ENCODE measurements around the gene PHF21B.
"Not testable (repeated sequence)": the region's sequence is repeated elsewhere in the genome, so short reads cannot be mapped to it uniquely, and the experiment has no call there.

Gene PHF21B

DNA sequence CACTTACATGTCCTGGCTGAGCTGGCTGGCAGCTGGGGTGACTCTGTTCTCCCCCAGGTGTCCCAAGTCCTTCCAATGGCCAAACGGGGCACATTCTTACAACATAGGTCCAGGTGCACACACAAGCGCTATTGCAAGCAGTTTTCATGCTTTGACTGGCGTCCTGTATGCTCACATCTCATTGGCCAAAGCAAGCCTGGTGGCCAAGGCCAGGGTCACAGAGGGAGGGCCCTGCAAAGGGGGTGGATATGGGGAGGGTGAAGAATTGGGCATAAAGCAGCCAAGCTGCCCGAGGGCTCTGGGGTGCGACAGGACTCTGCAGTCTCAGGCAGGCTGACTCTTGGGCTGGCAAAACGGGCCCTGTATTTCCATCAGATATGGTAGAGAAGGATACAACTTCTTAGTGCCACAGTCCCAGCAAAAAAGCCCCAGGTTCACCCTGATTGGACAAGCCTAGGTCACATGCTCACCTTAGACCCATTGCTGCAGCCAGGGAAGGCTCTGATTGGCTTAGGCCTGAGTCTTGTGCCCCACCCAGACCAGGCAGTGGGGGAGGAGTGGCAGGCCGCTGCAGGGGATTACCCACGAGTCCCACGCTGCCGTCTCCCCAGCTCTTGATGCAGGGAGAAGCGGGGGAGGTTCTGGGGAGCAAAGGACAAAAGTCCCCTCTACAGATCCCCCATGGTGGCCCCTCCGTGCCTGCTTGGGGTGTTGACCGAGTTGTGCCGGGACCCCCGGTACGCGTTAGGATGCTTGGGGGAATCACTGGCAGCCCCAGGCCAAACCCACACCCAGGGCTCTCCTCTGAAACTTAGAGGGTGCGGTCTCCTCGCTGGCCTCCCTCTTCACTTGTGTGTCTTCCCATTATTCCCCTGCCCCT is 146.6 kb downstream of the PHF21B start:
- DNase-seq = no peak

GRCh38 chr22:44862281-44862680 is 147.5 kb downstream of the PHF21B start:
- no peak for DNase-seq

GRCh38 chr22:44861245-44861644 is 148.6 kb downstream of the PHF21B start:
- DNase-seq = no peak

- no peak for DNase-seq
Measured at GRCh38 chr22:44860311-44860710, 149.5 kb downstream of the PHF21B start.

DNA sequence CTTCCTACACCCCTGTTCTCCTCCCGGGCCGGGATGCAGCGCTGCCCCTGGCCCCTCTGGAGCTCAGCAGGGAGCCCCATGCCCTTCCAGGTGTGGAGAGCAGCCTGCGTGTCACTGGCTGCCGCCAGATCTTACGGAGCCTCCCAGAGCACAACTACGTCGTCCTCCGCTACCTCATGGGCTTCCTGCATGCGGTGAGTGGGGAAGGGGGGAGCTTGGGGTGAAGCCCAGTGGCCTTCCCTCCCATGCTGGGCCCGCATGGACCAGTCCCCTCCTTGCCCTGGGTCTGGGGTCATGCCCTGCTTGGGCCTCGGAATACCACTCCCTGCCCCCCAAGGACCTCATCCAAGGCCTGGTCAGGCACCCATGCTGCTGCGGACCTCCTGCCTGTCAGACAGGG is 150.2 kb downstream of the PHF21B start:
- no peak for DNase-seq

DNA sequence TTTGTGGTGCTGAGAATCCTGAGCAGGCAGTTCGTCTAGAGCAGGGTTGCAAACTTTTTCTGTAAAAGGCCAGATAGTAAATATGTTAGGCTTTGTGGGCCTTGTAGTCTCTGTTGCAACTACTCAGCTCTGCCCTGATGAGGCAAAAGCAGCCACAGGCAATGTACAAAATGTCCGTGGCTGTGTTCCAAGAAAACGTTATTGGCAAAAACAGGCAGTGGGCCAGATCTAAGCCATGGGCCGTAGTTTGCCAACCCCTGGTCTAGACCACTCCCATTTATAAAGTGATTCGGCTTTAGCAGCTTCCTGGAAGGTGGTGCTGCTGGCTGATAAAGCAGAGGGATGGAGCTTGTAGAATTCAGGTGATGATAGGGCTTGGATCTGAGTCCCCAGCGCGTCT is 151.0 kb downstream of the PHF21B start:
- DNase-seq = not testable (repeated sequence)

GRCh38 chr22:44855855-44856254 is 153.9 kb downstream of the PHF21B start:
- DNase-seq = no peak

DNA sequence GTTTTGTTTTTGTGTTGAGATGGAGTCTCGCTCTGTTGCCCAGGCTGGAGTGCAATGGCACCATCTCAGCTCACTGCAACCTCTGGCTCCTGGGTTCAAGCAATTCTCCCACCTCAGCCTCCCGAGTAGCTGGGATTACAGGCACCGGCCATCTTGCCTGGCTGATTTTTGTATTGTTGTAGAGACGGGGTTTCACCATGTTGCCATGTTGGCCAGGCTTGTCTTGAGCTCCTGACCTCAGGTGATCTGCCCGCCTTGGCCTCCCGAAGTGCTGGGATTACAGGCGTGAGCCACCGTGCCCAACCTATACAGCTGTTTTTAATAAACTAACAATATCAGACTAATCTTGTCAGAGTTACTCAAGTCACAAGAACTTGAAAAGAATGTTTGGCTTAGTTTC is 155.2 kb downstream of the PHF21B start:
- DNase-seq = not testable (repeated sequence)

DNA sequence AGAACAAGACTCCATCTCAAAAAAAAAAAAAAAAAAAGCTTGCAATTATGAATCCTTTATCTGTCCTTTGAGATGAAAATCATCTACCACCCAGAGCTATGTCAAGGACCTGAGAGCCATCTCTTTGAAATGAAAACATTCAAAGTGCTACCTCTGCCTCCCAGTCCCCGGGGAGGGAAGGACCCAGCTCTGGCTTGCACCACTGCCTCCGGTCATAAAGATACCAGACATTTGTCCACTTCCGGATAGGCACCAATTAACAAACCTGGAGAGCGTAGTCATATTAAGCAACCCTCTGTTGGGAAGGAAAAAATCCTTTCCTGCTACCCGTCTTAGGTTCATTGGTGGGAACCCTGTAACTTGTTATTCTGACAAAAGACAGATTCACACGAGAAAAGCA is 158.9 kb downstream of the PHF21B start:
- no peak for DNase-seq

DNA sequence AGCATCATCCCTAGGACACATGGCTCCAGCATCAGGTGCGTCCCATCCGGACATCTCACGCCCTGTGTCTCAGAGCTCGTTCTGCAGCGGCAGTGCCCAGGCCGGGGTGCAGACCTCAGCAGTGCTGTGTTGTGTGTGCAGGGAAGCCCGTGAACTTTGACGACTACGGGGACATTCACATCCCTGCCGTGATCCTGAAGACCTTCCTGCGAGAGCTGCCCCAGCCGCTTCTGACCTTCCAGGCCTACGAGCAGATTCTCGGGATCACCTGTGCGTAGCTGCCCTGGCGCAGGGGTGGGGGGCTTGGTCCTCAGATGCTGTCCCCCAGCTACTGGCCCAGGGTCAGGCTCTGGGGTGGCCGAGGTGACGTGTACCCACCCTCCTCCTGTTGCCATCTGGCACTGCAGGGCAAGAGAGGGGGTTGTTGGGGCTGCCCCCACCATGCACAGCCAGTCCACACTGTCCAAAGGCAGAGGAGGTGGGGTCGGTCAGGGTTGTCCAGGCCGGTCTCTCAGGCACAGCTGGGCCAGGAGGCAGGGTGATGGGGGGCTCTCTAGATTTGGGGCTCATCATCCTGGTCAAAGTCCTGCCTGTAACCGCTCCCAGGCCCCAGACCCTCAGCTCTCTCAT is 160.9 kb downstream of the PHF21B start:
- DNase-seq = no peak

GRCh38 chr22:44848296-44848741 is 161.5 kb downstream of the PHF21B start:
- no peak for DNase-seq

DNA sequence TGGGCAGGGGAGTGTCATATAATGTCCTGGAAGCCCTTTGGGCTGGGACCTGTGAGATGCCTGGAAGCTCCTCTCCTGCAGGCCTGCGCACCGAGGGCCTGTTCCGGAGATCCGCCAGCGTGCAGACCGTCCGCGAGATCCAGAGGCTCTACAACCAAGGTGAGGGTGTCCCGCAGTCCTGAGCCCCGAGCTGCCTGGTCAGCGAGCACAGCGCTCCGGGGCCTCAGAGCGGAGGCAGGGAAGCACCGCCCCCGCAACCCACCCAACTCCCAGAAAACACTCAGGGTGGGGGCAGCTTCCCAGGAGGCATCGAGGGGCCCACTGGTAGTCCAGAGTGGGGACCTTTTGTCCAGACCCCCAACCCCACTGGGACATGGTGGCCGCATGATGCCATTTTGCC is 161.9 kb downstream of the PHF21B start:
- DNase-seq = no peak

- no peak for DNase-seq
Measured at GRCh38 chr22:44847380-44847779, 162.4 kb downstream of the PHF21B start.

GRCh38 chr22:44846726-44847275 is 163.0 kb downstream of the PHF21B start:
- no peak for DNase-seq

- no peak for DNase-seq
Measured at GRCh38 chr22:44845796-44846720, 163.7 kb downstream of the PHF21B start.

DNA sequence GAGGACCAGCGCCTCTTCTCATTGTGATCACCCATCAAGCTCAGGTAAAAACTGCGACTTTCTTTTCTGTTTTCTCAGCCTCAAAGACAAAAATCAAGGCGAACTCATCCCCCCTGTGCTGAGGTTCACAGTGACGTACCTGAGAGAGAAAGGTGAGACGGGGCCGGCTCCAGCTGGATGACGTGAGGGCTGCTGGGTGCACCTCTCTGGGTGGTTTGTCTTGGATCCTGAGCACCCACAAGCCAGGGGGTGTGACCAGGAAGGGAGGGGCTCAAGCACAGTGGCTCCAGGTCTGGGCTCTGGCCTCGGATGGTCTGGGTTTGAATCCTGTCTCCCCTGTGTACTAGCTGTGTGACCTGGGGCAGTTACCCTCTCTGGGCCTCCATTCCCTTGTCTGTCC is 164.6 kb downstream of the PHF21B start:
- no peak for DNase-seq

- no peak for DNase-seq
Measured at GRCh38 chr22:44842417-44842816, 167.4 kb downstream of the PHF21B start.

DNA sequence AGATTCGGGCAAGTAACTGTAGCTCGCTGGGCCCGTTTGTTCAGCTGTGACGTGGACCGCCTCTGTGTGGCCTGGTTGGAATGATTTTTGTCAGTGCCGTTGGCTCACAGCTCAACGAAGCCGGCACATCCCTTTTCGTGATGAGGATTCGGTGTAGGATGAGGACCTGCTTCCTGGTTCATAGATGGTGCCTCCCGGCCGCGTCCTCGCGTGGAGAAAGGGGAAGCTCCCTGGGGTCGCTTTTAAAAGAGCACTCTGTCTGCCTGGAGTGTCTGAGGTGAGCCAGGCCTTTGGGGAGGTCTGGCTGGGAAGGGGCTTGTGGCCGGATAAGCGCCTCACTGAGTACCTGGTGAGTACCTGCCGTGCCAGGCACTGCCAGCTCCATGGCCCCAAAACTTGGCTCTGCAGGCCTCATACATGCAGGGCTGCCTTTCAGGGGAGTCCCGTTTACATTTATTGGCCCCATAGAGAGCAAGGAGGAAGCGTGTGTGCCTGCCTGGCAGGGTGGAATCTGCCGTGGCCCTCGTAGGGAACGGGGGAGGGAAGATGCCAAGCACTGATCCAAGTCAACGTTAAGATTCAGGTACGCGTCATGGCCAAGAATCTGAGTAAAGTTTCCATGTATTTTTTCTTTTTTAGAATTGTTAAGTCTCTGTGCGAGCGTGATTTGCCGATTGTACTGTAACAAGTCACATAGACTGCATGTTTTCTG is 169.0 kb downstream of the PHF21B start:
- no peak for DNase-seq

DNA sequence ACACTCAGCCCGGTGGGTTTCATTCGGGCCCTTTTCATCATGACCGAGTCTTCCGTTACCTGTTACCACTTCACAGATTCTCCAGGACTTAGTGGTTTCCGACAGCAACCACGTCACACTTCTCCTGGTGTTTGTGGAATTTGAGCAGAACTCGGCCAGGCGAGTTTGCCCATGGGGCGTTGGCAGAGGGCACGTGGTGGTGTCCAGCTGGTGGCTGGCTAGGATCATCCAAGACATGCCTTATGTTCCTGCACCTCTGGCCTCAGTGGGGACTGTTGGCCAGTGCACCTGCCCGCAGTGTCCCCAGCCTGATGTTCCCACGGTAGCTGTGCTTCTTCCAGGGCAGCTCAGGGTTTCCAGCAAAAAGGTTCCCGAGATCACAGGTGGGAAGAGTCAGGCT is 170.1 kb downstream of the PHF21B start:
- no peak for DNase-seq

- no peak for DNase-seq
Measured at GRCh38 chr22:44839061-44839460, 170.7 kb downstream of the PHF21B start.

DNA sequence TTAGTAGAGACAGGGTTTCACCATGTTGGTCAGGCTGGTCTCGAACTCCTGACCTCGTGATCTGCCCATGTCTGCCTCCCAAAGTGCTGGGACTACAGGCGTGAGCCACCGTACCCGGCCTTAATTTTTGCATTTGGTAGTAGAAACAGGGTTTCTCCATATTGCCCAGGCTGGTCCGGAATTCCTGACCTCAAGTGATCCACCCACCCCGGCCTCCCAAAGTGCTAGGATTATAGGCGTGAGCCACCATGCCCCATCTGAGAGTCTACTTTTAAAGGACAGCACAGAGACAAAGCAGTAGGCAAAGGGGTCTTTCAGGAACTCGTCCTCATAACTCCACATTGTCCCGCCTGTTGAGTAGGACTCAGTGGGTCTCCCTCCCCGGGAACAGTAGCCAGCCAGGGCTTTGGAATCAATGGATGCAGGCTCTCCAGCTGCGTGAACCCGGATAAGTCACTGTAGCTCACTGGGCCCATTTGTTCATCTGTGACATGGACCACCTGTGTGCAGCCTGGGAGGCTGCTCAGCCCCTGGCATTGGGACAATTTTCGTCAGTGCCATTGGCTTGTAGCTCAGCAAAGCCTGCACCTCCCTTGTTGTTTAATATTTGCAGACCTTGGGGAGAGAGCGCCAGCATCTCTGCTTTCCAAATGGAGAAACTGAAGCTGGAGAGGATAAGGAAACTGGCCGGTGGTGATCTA is 171.3 kb downstream of the PHF21B start:
- no peak for DNase-seq

GRCh38 chr22:44837481-44837880 is 172.3 kb downstream of the PHF21B start:
- DNase-seq = no peak

Measured in NCI-H2081 (cell line).